Right lobe of liver (tissue), 4 donors: ENCODE data around the gene EPHX1.
A peak's percentile ranks its signal among the peaks of the same experiment; 100 is the strongest.

Experiments
- POLR2A ChIP-seq: fragments of 450-650 bp; IDR thresholded peaks from one replicate; pipeline ENCODE4 v1.6.1; 2017; ENCODE audit warnings: antibody characterized with exemption, mild to moderate bottlenecking
- TF ChIP-seq, protein P1 (sequence below), 4 donors: fragments of 200-600 bp in 3 of 4; fragments of 450-650 bp in 1 of 4; IDR thresholded peaks; one replicate each; pipeline versions ENCODE4 v1.5.1 to v1.8.0; 2016 to 2022; ENCODE audit warnings: antibody characterized with exemption in 4 of 4, mild to moderate bottlenecking in 2 of 4
- donor health status: DM: no; HTN: no; CAD: no.
- donor health status: DM: no; HTN: no; CAD: no.
- donor health status: DM: no; HTN: yes; CAD: no.

GRCh38 chr1:225809842-225810578 is at the start of gene EPHX1:
- TF ChIP-seq, protein P1, sequence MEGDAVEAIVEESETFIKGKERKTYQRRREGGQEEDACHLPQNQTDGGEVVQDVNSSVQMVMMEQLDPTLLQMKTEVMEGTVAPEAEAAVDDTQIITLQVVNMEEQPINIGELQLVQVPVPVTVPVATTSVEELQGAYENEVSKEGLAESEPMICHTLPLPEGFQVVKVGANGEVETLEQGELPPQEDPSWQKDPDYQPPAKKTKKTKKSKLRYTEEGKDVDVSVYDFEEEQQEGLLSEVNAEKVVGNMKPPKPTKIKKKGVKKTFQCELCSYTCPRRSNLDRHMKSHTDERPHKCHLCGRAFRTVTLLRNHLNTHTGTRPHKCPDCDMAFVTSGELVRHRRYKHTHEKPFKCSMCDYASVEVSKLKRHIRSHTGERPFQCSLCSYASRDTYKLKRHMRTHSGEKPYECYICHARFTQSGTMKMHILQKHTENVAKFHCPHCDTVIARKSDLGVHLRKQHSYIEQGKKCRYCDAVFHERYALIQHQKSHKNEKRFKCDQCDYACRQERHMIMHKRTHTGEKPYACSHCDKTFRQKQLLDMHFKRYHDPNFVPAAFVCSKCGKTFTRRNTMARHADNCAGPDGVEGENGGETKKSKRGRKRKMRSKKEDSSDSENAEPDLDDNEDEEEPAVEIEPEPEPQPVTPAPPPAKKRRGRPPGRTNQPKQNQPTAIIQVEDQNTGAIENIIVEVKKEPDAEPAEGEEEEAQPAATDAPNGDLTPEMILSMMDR (IDR thresholded peaks at IDR 0.05): peak; percentile 6 to 32 (median 24)
- TF ChIP-seq POLR2A: peak; percentile 99
